ENCODE data around the gene KLHDC4.

DNA sequence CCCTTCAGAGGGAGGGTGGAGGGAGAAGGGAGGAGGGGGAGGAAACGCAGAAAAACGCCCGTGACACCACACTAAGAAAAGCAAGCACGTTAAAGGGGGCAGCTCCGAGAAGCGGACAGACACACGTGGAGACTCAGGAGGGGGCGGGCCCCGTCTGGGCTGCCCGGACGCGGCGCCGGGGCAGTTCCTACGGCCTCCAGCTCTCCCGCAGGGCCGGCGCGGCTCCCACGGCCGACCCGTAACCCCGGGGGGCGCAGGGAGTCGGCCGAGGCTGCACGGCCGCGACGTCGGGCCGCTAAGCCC is 362 bp downstream of the KLHDC4 start:
- TF ChIP-seq POLR2A (IDR thresholded peaks at IDR 0.05; ENCODE audit: low read length) (no peak), GATA1 (IDR thresholded peaks at IDR 0.05; ENCODE audit: low read depth, low read length) (no peak)

Data from erythroblast (primary cell).